DMS79 treated with DMSO at 0.1 percent for 48 hours (cell line): Measurements from ENCODE around the gene AKAP1.

ENCODE experiments used
- DNase-seq: peaks from one replicate; lab custom pipeline; 2025; lab: John Stamatoyannopoulos, UW

AKAP1 gene

GRCh38 chr17:57084802-57085447 lies at the start of gene AKAP1:
Gene AKAP1 (plus strand): TSS chr17:57085246. CDS start chr17:57105465, 20,219 bp downstream.
- DNase-seq: peak; percentile 58

- DNase-seq: peak; percentile 92
Measured at GRCh38 chr17:57035971-57036481, 49.0 kb upstream of the AKAP1 start.

DNA sequence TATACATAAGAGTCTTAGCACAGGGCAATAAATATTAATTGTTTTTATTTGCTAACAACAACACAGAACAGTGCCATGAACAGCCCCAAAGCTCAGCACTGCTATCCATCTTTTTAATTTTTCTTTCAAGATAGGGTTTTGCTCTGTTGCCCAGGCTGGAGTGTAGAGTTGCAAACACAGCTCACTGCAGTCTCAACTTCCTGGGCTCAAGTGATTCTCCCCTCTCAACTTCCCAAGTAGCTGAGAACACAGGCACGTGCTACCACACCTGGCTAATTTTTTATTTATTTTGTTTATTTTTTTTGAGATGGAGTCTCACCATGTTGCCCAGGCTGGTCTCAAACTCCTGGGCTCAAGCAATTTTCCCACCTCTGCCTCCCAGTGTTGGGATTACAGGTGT lies 47.6 kb upstream of the AKAP1 start:
- DNase-seq: peak; percentile 29

DNA sequence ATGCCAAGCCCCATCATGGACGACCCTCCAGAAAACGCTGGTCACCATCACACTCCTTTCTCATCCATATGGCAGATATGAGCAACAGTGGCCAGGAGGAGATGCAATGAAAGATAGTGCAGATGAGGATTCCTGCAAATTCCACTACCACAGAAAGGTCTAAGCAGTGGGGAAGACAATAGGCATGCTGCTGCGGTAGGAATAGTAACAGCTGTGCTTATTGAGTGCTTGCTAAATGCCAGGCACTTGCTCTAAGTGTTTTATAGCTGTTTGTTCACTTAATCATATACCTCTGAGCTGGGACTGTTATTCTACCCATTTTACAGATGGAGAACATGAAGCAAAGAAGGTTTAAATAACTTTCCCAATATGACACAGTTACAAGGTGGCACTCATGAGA lies 46.6 kb upstream of the AKAP1 start:
- no peak for DNase-seq

DNA sequence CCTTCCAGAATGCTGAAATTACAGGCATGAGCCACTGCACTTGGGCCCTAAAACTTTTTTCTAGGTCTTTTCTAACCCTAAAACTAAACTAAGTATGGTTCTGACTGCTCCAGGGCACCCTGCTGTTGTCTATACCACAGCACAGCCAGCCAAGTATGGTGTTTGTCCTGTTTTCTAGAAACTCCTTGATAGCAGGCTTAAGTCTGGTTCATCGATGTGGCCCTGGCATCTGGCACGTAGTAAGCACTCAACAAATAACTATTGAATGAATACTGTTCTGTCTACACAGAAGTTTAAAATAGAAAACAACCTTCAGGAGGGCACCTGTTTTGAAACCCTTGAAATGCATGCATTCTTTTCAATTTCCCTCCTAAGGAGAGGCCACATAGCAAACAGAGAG lies 44.5 kb upstream of the AKAP1 start:
- DNase-seq: no peak

DNA sequence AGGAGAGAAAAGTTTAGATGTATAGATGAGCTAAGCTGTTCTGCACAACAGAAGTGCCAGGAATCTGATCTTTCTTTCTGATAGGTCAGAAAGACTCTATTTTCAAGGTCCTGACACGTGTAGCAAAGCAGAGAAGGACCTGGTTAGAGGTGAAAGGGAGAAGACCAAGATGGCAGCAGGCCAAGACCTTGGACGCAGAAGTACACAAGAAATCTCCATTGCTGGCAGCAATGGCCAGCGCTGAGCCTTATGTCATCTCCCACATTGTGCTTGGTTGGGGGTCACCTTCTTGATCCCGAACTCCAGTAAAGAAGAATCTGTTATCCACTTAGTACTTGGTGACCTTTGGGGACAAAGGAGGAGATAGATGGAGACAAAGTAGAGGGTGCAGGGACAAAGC lies 41.8 kb upstream of the AKAP1 start:
- no peak for DNase-seq

DNA sequence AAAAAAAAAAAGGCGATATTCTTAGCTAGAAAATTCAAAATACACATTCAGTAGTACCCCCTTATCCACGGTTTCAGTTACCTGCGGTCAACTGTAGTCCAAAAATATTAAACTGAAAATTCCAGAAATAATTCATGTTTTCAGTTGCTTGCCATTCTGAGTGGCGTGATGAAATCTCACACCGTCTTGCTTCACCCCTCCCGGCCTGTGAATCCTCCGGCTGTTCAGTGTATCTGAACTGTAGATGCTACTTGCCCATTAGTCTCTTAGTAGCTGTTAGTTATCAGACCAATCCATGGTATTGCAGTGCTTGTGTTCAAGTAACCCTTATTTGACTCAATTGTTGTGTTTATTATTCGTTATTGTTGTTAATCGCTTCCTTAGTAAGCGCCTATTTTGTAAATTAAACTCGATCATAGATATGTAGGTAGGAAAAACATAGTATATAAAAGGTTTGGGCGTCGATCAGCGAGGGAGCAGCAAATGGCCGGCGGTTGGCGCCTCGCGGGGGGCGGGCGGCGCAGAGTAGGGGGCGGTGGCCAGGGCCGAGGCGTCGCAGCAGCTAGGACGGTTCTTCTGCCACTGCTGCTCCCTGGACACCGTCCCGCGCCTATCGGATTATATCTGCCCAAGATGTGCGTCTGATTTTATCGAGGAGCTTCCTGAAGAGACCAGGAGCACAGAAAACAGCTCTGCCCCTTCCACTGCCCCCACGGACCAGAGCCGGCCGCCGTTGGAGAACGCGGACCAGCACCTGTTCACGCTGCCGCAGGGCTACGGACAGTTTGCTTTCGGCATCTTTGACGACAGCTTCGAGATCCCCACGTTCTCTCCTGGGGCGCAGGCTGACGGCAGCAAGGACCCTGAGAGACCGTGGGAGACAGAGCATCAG lies 39.8 kb upstream of the AKAP1 start:
- peak; percentile 65 for DNase-seq

DNA sequence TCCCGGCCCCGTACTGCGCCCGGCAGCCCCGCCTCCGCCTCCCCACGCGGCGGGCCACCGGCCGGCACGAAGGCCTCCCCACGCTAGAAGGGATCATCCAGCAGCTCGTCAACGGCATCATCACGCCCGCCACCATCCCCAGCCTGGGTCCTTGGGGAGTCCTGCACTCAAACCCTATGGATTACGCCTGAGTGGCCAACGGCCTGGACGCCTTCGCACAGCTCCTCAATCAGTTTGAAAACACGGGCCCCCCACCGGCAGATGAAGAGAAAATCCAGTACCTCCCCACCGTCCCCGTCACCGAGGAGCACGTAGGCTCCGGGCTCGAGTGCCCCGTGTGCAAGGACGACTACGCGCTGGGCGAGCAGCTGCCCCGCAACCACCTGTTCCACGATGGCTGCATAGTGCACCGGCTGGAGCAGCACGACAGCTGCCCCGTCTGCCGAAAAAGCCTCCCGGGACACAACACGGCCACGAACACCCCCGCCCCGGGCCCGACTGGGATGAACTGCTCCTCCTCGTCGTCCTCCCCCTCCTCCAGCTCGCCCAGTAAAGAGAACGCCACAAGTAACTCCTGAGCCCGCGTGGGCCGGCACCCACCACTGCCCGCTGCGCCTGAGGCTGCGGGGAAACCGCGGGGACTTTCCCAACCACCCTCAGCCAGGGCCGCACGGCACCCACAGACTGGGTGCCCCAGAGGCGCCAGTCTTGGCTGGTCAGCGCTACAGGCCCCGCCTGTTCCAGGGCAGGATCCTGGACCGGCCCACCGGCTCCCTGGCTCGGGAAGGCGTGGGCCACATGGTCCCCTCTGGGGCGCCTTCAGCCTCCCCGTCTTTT lies 39.0 kb upstream of the AKAP1 start:
- peak; percentile 30 for DNase-seq

DNA sequence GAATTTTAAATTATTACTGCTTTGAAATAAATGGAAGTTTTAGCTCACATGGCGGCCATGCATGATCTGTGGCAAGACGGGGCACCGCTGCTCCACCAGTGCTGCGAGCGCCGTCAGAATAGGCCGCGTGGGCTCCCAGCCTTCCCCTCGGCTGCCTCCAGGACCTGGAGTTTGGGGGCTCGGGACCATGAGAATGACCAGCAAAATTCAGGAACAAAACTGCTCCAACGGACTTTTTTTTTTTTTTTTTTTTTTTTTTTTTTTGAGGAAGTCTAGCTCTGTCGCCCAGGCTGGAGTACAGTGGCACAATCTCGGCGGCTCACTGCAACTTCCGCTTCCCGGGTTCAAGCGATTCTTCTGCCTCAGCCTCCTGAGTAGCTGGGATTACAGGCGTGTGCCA lies 38.3 kb upstream of the AKAP1 start:
- DNase-seq: no peak

DNA sequence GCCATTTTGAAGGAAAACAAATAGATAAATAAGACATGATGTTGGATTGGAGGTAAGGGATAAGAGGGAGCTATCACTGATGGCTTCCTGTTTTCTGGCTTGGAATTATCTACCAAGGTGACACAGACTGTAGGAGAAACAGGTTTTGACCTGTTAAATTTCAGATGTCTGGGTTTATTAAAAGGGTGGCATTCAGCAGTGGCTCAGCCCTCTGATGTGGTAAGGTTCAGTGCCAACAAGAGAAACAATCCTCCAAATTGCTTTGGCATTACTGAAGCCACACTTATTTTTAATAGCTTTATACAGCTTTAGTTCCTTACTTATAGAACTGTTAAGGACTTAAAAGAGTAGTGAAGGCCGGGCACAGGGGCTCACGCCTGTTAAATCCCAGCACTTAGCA lies 37.0 kb upstream of the AKAP1 start:
- peak; percentile 19 for DNase-seq

- no peak for DNase-seq
Measured at GRCh38 chr17:57050306-57050705, 34.7 kb upstream of the AKAP1 start.

DNA sequence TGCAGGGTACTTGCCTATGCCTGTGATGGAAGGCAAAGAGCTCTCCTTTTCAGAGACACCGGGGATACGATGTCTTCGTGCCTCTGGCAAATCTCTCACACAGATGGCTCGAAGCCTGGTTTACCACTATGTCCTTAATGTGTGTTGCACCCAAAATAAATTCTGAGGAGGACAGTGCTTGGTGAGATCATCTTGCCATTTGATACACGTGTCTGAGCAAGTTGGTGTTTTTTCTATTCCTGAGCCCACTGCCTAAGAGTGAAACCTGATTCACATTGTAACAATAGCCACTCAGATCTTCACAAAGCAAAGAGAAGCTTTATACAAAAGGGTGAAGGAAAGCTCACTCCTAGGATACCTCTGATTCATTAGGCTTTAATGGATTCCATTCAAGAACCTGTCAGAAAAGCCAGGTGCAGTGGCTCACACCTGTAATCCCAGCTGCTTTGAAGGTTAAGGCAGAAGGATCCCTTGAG lies 33.1 kb upstream of the AKAP1 start:
- peak; percentile 75 for DNase-seq

DNA sequence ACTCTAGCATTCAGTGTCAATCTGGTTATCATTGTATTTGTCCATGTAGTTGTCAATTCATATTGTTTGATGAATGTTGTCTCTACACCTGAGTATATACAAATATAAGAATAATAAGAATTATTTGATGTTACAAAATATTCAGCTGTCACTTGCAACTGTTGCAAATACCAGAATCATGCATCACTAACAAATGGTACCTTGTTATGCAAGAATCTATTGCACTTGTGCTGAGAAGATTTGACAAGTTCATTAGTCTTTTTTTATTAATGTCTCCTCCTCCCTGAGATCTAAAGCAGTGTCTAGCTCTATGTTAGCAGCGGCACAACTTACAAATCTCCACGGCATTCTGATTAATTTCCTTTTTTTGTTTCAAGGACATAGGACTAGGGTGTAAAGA lies 22.2 kb upstream of the AKAP1 start:
- no peak for DNase-seq

DNA sequence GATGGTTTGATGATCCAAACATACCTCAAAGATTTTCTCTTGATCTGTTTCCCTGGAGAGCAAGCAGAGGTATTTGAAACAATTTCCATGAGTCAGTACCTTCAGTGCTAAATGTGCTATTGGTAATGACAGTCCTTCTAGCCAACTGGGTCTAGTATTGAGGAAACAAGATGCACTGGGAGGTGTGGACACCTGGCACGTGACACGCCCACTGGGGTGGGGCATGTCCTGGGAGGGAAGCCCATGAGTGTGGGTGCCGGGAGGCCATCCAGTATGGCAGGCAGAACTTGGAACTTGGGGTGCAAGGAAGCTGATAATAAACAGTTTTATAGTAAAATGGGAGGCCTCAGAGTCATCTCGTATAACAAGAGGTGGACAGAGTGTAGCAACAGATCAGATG lies 17.9 kb upstream of the AKAP1 start:
- DNase-seq: no peak

GRCh38 chr17:57067781-57068180 lies 17.3 kb upstream of the AKAP1 start:
- DNase-seq: no peak

GRCh38 chr17:57068222-57068658 lies 16.8 kb upstream of the AKAP1 start:
- DNase-seq: no peak

GRCh38 chr17:57068707-57069106 lies 16.3 kb upstream of the AKAP1 start:
- no peak for DNase-seq

- no peak for DNase-seq
Measured at GRCh38 chr17:57071991-57072944, 12.8 kb upstream of the AKAP1 start.

GRCh38 chr17:57073626-57074025 lies 11.4 kb upstream of the AKAP1 start:
- DNase-seq: no peak

DNA sequence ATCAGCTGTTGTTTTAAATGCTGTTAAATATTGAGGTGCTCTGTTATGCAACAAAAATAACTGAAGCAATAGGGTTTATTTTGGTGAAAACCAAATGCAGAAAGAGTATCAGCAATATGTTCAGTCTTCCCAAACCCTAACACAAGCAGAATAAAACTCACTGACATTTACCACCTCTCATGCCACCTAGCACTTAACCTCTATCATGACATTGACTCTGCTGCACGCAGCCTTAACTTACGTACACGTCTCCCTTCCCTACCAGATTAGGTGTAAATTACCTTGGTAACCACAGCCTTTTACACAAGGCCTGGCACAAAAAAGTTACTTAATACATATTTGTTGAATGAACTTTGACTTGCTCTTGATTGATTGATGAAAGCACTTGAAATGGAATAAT lies 9.9 kb upstream of the AKAP1 start:
- no peak for DNase-seq

GRCh38 chr17:57075785-57076184 lies 9.3 kb upstream of the AKAP1 start:
- no peak for DNase-seq
